ENCODE measurements around the gene NUSAP1.

DNA sequence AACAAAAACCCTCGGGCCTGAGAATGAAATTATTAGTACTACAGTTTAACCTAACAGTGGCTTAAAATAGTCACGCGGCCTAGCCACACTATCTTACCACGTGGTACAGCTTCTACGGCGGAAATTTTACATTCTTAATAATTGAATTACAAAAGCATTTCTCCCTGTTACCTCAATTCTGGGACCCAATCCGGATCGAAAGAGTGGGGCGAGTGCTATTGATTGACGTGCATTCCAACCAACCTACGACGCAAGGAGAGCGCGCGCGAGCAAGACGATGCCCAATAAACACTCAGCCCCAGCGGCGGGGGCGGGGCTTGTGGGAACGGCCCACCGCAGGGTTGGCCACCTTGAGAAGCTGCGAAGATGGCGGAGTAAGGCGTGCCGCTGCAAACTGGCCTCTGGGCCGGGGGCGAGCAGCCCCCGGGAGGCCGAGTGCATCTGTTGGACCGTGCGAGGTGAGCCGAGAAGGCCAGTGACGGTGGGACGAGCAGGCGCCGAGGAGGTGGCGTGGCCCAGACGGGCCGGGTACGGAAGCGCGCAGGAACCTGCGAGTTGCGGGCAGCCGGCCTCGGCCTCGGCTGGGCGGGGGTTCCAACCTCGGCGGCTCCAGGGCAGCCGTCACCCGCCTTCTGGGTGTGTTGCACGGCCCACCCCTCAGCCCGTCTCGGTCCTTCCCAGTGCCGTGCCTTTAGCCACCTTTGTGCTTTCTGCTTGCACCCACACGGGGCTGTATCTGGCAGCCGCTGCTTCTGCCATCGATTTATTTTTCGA lies 48.8 kb upstream of the NUSAP1 start:
- TF ChIP-seq POLR2A (IDR thresholded peaks at IDR 0.05; ENCODE audit: borderline replicate concordance, extremely low read depth, insufficient read depth, insufficient read length) (peak; percentile 65), POLR2AphosphoS5 (IDR thresholded peaks at IDR 0.05; ENCODE audit: low read depth, low read length) (peak; percentile 95), SIN3A (IDR thresholded peaks at IDR 0.05; ENCODE audit: low read depth) (peak; percentile 76; the same call in 1 of the 2 replicates)
- TF ChIP-seq, protein P1, sequence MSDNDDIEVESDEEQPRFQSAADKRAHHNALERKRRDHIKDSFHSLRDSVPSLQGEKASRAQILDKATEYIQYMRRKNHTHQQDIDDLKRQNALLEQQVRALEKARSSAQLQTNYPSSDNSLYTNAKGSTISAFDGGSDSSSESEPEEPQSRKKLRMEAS (IDR thresholded peaks at IDR 0.05): peak; percentile 79

All from HCT116 (cell line).